ENCODE results near the gene MBD5.

The MBD5 gene

GRCh38 chr2:148044322-148044721 is 23.4 kb downstream of the MBD5 start:
- DNase-seq (ENCODE audit: low spot score): no peak
- no peak for TF ChIP-seq CTCF (IDR thresholded peaks at IDR 0.05; ENCODE audit: extremely low read depth, missing control alignments)

- DNase-seq (ENCODE audit: low spot score): no peak
- TF ChIP-seq CTCF (IDR thresholded peaks at IDR 0.05; ENCODE audit: extremely low read depth, missing control alignments): no peak
Observed at GRCh38 chr2:148046802-148047201, 25.9 kb downstream of the MBD5 start.

- peak; percentile 19 for DNase-seq (ENCODE audit: low spot score)
- no peak for TF ChIP-seq CTCF (IDR thresholded peaks at IDR 0.05; ENCODE audit: extremely low read depth, missing control alignments)
Observed at GRCh38 chr2:148048475-148049221, 27.8 kb downstream of the MBD5 start.

- no peak for DNase-seq (ENCODE audit: low spot score)
- TF ChIP-seq CTCF (IDR thresholded peaks at IDR 0.05; ENCODE audit: extremely low read depth, missing control alignments): no peak
Observed at GRCh38 chr2:148049284-148049683, 28.4 kb downstream of the MBD5 start.

- no peak for DNase-seq (ENCODE audit: low spot score)
- TF ChIP-seq CTCF (IDR thresholded peaks at IDR 0.05; ENCODE audit: extremely low read depth, missing control alignments): no peak
Observed at GRCh38 chr2:148052687-148053086, 31.8 kb downstream of the MBD5 start.

- no peak for DNase-seq (ENCODE audit: low spot score)
- TF ChIP-seq CTCF (IDR thresholded peaks at IDR 0.05; ENCODE audit: extremely low read depth, missing control alignments): no peak
Observed at GRCh38 chr2:148058641-148059040, 37.8 kb downstream of the MBD5 start.

- DNase-seq (ENCODE audit: low spot score): no peak
- no peak for TF ChIP-seq CTCF (IDR thresholded peaks at IDR 0.05; ENCODE audit: extremely low read depth, missing control alignments)
Observed at GRCh38 chr2:148063633-148064032, 42.7 kb downstream of the MBD5 start.

Measured in GM20000 (cell line).